Nephron (organoid): Measurements from ENCODE around the gene PACRG.

ENCODE experiments used
- H3K27ac Mint-ChIP-seq, 3 experiments: 2 replicates each; pipeline ENCODE4 v1.8.0; 2020; ENCODE audit warnings: mixed read lengths in 3 of 3, mild to moderate bottlenecking in 2 of 3, moderate library complexity in 1 of 3
- H3K27me3 Mint-ChIP-seq: 2 replicates; pipeline ENCODE4 v1.8.0; 2021; ENCODE audit warnings: low read depth, mild to moderate bottlenecking, moderate library complexity, mixed read lengths
- H3K36me3 Mint-ChIP-seq: 2 replicates; pipeline ENCODE4 v1.8.0; 2020; ENCODE audit warnings: low read depth, mixed read lengths
- H3K4me1 Mint-ChIP-seq: 2 replicates; pipeline ENCODE4 v1.8.0; 2020; ENCODE audit warnings: mixed read lengths
- H3K4me3 Mint-ChIP-seq, 3 experiments: 2 replicates each; pipeline ENCODE4 v1.8.0; 2020; ENCODE audit warnings: mild to moderate bottlenecking in 3 of 3, mixed read lengths in 3 of 3, moderate library complexity in 2 of 3
- H3K9me3 Mint-ChIP-seq: 2 replicates; pipeline ENCODE4 v1.8.0; 2020; ENCODE audit warnings: mixed read lengths
- CTCF ChIP-seq, 3 experiments: fragments of 200-600 bp; sonication (generic); IDR thresholded peaks; one replicate each; pipeline ENCODE4 v1.5.0; 2021; ENCODE audit warnings: antibody characterized with exemption in 3 of 3; ENCODE audit not compliant: unreplicated experiment in 3 of 3

The PACRG gene

GRCh38 chr6:163232649-163233048 lies 504.9 kb downstream of the PACRG start:
- Mint-ChIP-seq H3K36me3 (no peaks in the 10 kb centered on the region), H3K27ac (no peak overlapping the region), H3K4me1 (no peaks in the 10 kb centered on the region), H3K27me3 (no peaks in the 10 kb centered on the region), H3K4me3 (no peak overlapping the region), H3K9me3 (no peaks in the 10 kb centered on the region)
- no peak for TF ChIP-seq CTCF (IDR thresholded peaks at IDR 0.05; ENCODE audit: unreplicated experiment in 3 of 3)

- H3K36me3 Mint-ChIP-seq, result no peaks in the 10 kb centered on the region
- no peak for TF ChIP-seq CTCF (IDR thresholded peaks at IDR 0.05; ENCODE audit: unreplicated experiment in 3 of 3)
- H3K9me3 Mint-ChIP-seq, result no peaks in the 10 kb centered on the region
- peaks cover 3% of the 10 kb centered on the region for H3K27me3 Mint-ChIP-seq
- H3K4me1 Mint-ChIP-seq, result peaks cover 7% of the 10 kb centered on the region
- H3K27ac Mint-ChIP-seq, result no peak overlapping the region
- H3K4me3 Mint-ChIP-seq, result no peak overlapping the region
These were observed 509.3 kb downstream of the PACRG start for GRCh38 chr6:163237110-163237509.

- no peak for TF ChIP-seq CTCF (IDR thresholded peaks at IDR 0.05; ENCODE audit: unreplicated experiment in 3 of 3)
- Mint-ChIP-seq H3K36me3 (no peaks in the 10 kb centered on the region), H3K27ac (no peak overlapping the region), H3K27me3 (peaks cover 3% of the 10 kb centered on the region), H3K9me3 (no peaks in the 10 kb centered on the region), H3K4me3 (no peak overlapping the region), H3K4me1 (peaks cover 14% of the 10 kb centered on the region)
These were observed 512.0 kb downstream of the PACRG start for GRCh38 chr6:163239572-163240340.

GRCh38 chr6:163240556-163240955 lies 512.8 kb downstream of the PACRG start:
- Mint-ChIP-seq H3K9me3 (no peaks in the 10 kb centered on the region), H3K4me3 (no peak overlapping the region), H3K36me3 (no peaks in the 10 kb centered on the region), H3K27me3 (peaks cover 3% of the 10 kb centered on the region), H3K27ac (no peak overlapping the region), H3K4me1 (peaks cover 14% of the 10 kb centered on the region)
- TF ChIP-seq CTCF (IDR thresholded peaks at IDR 0.05; ENCODE audit: unreplicated experiment in 3 of 3), result no peak

GRCh38 chr6:163241683-163242082 lies 513.9 kb downstream of the PACRG start:
- peaks cover 14% of the 10 kb centered on the region for H3K4me1 Mint-ChIP-seq
- no peaks in the 10 kb centered on the region for H3K9me3 Mint-ChIP-seq
- no peak overlapping the region for H3K4me3 Mint-ChIP-seq
- H3K27me3 Mint-ChIP-seq, result peaks cover 3% of the 10 kb centered on the region
- TF ChIP-seq CTCF (IDR thresholded peaks at IDR 0.05; ENCODE audit: unreplicated experiment in 3 of 3), result no peak
- no peak overlapping the region for H3K27ac Mint-ChIP-seq
- no peaks in the 10 kb centered on the region for H3K36me3 Mint-ChIP-seq

- H3K4me1 Mint-ChIP-seq, result peaks cover 20% of the 10 kb centered on the region
- TF ChIP-seq CTCF (IDR thresholded peaks at IDR 0.05; ENCODE audit: unreplicated experiment in 3 of 3), result no peak
- no peak overlapping the region for H3K4me3 Mint-ChIP-seq
- no peaks in the 10 kb centered on the region for H3K9me3 Mint-ChIP-seq
- peaks cover 3% of the 10 kb centered on the region for H3K27me3 Mint-ChIP-seq
- no peaks in the 10 kb centered on the region for H3K36me3 Mint-ChIP-seq
- no peak overlapping the region for H3K27ac Mint-ChIP-seq
These were observed 515.3 kb downstream of the PACRG start for GRCh38 chr6:163243083-163243482.
